Measurements from ENCODE around the gene SCYGR5.

The SCYGR5 gene

GRCh38 chr2:227684258-227684657 is 17.7 kb downstream of the SCYGR5 start:
- no peaks in the 10 kb centered on the region for H3K27me3 ChIP-seq (ENCODE audit: low read length)
- H3K4me3 ChIP-seq (ENCODE audit: insufficient read depth, low read length, poor library complexity, severe bottlenecking), result no peak overlapping the region
- TF ChIP-seq, protein P1, sequence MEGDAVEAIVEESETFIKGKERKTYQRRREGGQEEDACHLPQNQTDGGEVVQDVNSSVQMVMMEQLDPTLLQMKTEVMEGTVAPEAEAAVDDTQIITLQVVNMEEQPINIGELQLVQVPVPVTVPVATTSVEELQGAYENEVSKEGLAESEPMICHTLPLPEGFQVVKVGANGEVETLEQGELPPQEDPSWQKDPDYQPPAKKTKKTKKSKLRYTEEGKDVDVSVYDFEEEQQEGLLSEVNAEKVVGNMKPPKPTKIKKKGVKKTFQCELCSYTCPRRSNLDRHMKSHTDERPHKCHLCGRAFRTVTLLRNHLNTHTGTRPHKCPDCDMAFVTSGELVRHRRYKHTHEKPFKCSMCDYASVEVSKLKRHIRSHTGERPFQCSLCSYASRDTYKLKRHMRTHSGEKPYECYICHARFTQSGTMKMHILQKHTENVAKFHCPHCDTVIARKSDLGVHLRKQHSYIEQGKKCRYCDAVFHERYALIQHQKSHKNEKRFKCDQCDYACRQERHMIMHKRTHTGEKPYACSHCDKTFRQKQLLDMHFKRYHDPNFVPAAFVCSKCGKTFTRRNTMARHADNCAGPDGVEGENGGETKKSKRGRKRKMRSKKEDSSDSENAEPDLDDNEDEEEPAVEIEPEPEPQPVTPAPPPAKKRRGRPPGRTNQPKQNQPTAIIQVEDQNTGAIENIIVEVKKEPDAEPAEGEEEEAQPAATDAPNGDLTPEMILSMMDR (IDR thresholded peaks at IDR 0.05; ENCODE audit: insufficient read depth, low read length, poor library complexity, severe bottlenecking), result no peak
- no peak for TF ChIP-seq EZH2phosphoT487 (conservative IDR thresholded peaks at IDR 0.05; ENCODE audit: low read length)
- no peaks in the 10 kb centered on the region for H3K9me3 ChIP-seq (ENCODE audit: insufficient read depth, low read length)
- no peaks in the 10 kb centered on the region for H4K20me1 ChIP-seq (ENCODE audit: low read depth, low read length)
- no peaks in the 10 kb centered on the region for H3K36me3 ChIP-seq (ENCODE audit: low read length)
- no peaks in the 10 kb centered on the region for H3F3A ChIP-seq (ENCODE audit: insufficient read depth)
- H3K9me2 ChIP-seq (replicated peaks; ENCODE audit: insufficient read depth, low read length), result no peaks in the 10 kb centered on the region
- H3K4me2 ChIP-seq (ENCODE audit: low read depth, low read length, poor library complexity, severe bottlenecking), result no peak overlapping the region
- no peak overlapping the region for H2AFZ ChIP-seq (ENCODE audit: low read depth, low read length, severe bottlenecking)
- H3K79me2 ChIP-seq (ENCODE audit: insufficient read depth, low read length), result no peaks in the 10 kb centered on the region
- no peak overlapping the region for H3K9ac ChIP-seq (ENCODE audit: low read length)
- no peak overlapping the region for H3K27ac ChIP-seq (ENCODE audit: low read depth, low read length)

GRCh38 chr2:227687189-227687588 is 20.6 kb downstream of the SCYGR5 start:
- H4K20me1 ChIP-seq (ENCODE audit: low read depth, low read length), result no peaks in the 10 kb centered on the region
- H3K9me2 ChIP-seq (replicated peaks; ENCODE audit: insufficient read depth, low read length), result no peaks in the 10 kb centered on the region
- H3K79me2 ChIP-seq (ENCODE audit: insufficient read depth, low read length), result no peaks in the 10 kb centered on the region
- H3K27ac ChIP-seq (ENCODE audit: low read depth, low read length), result no peak overlapping the region
- H2AFZ ChIP-seq (ENCODE audit: low read depth, low read length, severe bottlenecking), result no peak overlapping the region
- no peaks in the 10 kb centered on the region for H3F3A ChIP-seq (ENCODE audit: insufficient read depth)
- TF ChIP-seq EZH2phosphoT487 (conservative IDR thresholded peaks at IDR 0.05; ENCODE audit: low read length), result no peak
- TF ChIP-seq, protein P1 (IDR thresholded peaks at IDR 0.05; ENCODE audit: insufficient read depth, low read length, poor library complexity, severe bottlenecking), result no peak
- H3K27me3 ChIP-seq (ENCODE audit: low read length), result no peaks in the 10 kb centered on the region
- no peak overlapping the region for H3K4me2 ChIP-seq (ENCODE audit: low read depth, low read length, poor library complexity, severe bottlenecking)
- no peak overlapping the region for H3K9ac ChIP-seq (ENCODE audit: low read length)
- H3K4me3 ChIP-seq (ENCODE audit: insufficient read depth, low read length, poor library complexity, severe bottlenecking), result no peak overlapping the region
- no peaks in the 10 kb centered on the region for H3K36me3 ChIP-seq (ENCODE audit: low read length)
- no peaks in the 10 kb centered on the region for H3K9me3 ChIP-seq (ENCODE audit: insufficient read depth, low read length)

- Histone ChIP-seq H3K36me3 (ENCODE audit: low read length) (no peaks in the 10 kb centered on the region), H3F3A (ENCODE audit: insufficient read depth) (no peaks in the 10 kb centered on the region), H2AFZ (ENCODE audit: low read depth, low read length, severe bottlenecking) (no peak overlapping the region), H3K4me2 (ENCODE audit: low read depth, low read length, poor library complexity, severe bottlenecking) (no peak overlapping the region), H3K4me3 (ENCODE audit: insufficient read depth, low read length, poor library complexity, severe bottlenecking) (no peak overlapping the region), H3K27me3 (ENCODE audit: low read length) (no peaks in the 10 kb centered on the region; the same call in 1 of the 2 replicates), H3K9me3 (ENCODE audit: insufficient read depth, low read length) (no peaks in the 10 kb centered on the region), H3K9ac (ENCODE audit: low read length) (no peak overlapping the region), H3K79me2 (ENCODE audit: insufficient read depth, low read length) (no peaks in the 10 kb centered on the region), H3K27ac (ENCODE audit: low read depth, low read length) (no peak overlapping the region), H3K9me2 (replicated peaks; ENCODE audit: insufficient read depth, low read length) (no peaks in the 10 kb centered on the region), H4K20me1 (ENCODE audit: low read depth, low read length) (no peaks in the 10 kb centered on the region)
- TF ChIP-seq, protein P1 (IDR thresholded peaks at IDR 0.05; ENCODE audit: insufficient read depth, low read length, poor library complexity, severe bottlenecking), result no peak
- no peak for TF ChIP-seq EZH2phosphoT487 (conservative IDR thresholded peaks at IDR 0.05; ENCODE audit: low read length)
Observed at GRCh38 chr2:227696990-227697679, 30.5 kb downstream of the SCYGR5 start.
